GM23248 (cell line): ENCODE results near the gene ZBTB20.

Experiments used
- EZH2 ChIP-seq: fragments of 200-600 bp; sonication (generic); IDR thresholded peaks from 2 replicates; pipeline ENCODE4 v1.6.1; 2018; ENCODE audit warnings: antibody characterized with exemption, mild to moderate bottlenecking; ENCODE audit not compliant: insufficient read depth, poor library complexity, severe bottlenecking
- EZH2phosphoT487 ChIP-seq: fragments of 200-600 bp; sonication (generic); IDR thresholded peaks from 2 replicates; pipeline ENCODE4 v1.6.1; 2018; ENCODE audit warnings: antibody characterized with exemption, moderate library complexity, mild to moderate bottlenecking, low read depth; ENCODE audit not compliant: insufficient read depth

- TF ChIP-seq EZH2 (no peak), EZH2phosphoT487 (no peak)
Measured at GRCh38 chr3:114706591-114707232, 440.4 kb downstream of the ZBTB20 start.
